CD4-positive, alpha-beta memory T cell (primary cell): Measurements from ENCODE around the gene NEDD1. TPM values are rescaled to one million over a fixed set of nuclear protein-coding genes. Genes with fewer than 3 reads are reported as not detected.
A peak's percentile ranks its signal among the peaks of the same experiment; 100 is the strongest.

Experiments
- CTCF ChIA-PET: fragments of 350-600 bp; sonication (Branson Sonifier 250); formaldehyde crosslinking; loops from one replicate; lab custom pipeline; 2021; ENCODE audit warnings: inconsistent platforms; ENCODE audit not compliant: partially characterized antibody; lab: Charles Lee
- POLR2A ChIA-PET: fragments of 350-600 bp; sonication (Branson Sonifier 250); formaldehyde crosslinking; loops from one replicate; lab custom pipeline; 2021; ENCODE audit not compliant: partially characterized antibody; lab: Charles Lee
- DNase-seq, 5 donors: peaks; one replicate each; pipeline versions ENCODE4 v3.0.0 to v3.0.0-alpha.2; 2020 to 2022; ENCODE audit warnings: mixed read lengths in 1 of 5
- H3K27ac ChIP-seq: one replicate; pipeline ENCODE4 v1.7.0; 2013; ENCODE audit warnings: low read depth, low read length
- H3K27me3 ChIP-seq: 2 replicates; pipeline ENCODE4 v1.7.0; 2013; ENCODE audit warnings: mild to moderate bottlenecking, low read length, moderate library complexity; ENCODE audit not compliant: insufficient read depth
- H3K36me3 ChIP-seq: 2 replicates; pipeline ENCODE4 v1.7.0; 2013; ENCODE audit warnings: mild to moderate bottlenecking, low read length, moderate library complexity; ENCODE audit not compliant: insufficient read depth
- H3K4me1 ChIP-seq: 2 replicates; pipeline ENCODE4 v1.7.0; 2013; ENCODE audit warnings: mild to moderate bottlenecking, low read length, moderate library complexity; ENCODE audit not compliant: insufficient read depth
- H3K4me3 ChIP-seq, 2 donors: one replicate each; pipeline ENCODE4 v1.7.0; 2013; ENCODE audit warnings: low read length in 2 of 2, mild to moderate bottlenecking in 1 of 2
- H3K9me3 ChIP-seq, 2 donors: one replicate each; pipeline ENCODE4 v1.7.0; 2013; ENCODE audit warnings: low read length in 2 of 2, control low read depth in 1 of 2; ENCODE audit not compliant: control insufficient read depth in 1 of 2
- H3K27ac Mint-ChIP-seq, 7 donors: one replicate each; pipeline ENCODE4 v1.8.0; 2020 to 2021; ENCODE audit warnings: mixed read lengths in 7 of 7, mild to moderate bottlenecking in 6 of 7, inconsistent platforms in 3 of 7, moderate library complexity in 3 of 7
- H3K27me3 Mint-ChIP-seq, 2 donors: one replicate each; pipeline ENCODE4 v1.8.0; 2020 to 2021; ENCODE audit warnings: mixed read lengths in 2 of 2
- H3K36me3 Mint-ChIP-seq, 2 donors: one replicate each; pipeline ENCODE4 v1.8.0; 2020 to 2021; ENCODE audit warnings: mixed read lengths in 2 of 2, inconsistent platforms in 1 of 2, mild to moderate bottlenecking in 1 of 2
- H3K4me1 Mint-ChIP-seq, 4 donors: one replicate each; pipeline ENCODE4 v1.8.0; 2020 to 2021; ENCODE audit warnings: mixed read lengths in 4 of 4, mild to moderate bottlenecking in 1 of 4
- H3K4me3 Mint-ChIP-seq, 8 donors: one replicate each; pipeline ENCODE4 v1.8.0; 2020 to 2021; ENCODE audit warnings: mixed read lengths in 8 of 8, mild to moderate bottlenecking in 7 of 8, moderate library complexity in 6 of 8, inconsistent platforms in 3 of 8
- H3K9me3 Mint-ChIP-seq, 8 donors: one replicate each; pipeline ENCODE4 v1.8.0; 2020 to 2021; ENCODE audit warnings: mixed read lengths in 8 of 8, mild to moderate bottlenecking in 5 of 8, inconsistent platforms in 3 of 8, moderate library complexity in 1 of 8
- intact Hi-C: fragments of 100-400 bp; cut with micrococcal nuclease; formaldehyde crosslinking; loops from one replicate; pipeline ENCODE4 v1.15.1; 2023
- polyA plus RNA-seq, 2 donors: library from polyadenylated mRNA; unstranded; fragments of 300-500 nt; fragmentation: Illumina TruSeq; gene quantifications; one replicate each; pipeline ENCODE4 v1.2.3, GENCODE V29; 2021
- total RNA-seq, 2 experiments: library from RNA; stranded (reverse); gene quantifications; one replicate each; pipeline ENCODE4 v1.2.3, GENCODE V29; 2021

The NEDD1 gene
- total and polyA plus RNA-seq, 4 experiments from 2014 or later, result 24.6 to 34.8 (median 31.2) TPM

- H3K27ac Mint-ChIP-seq, result peak overlapping the region in 5 of 7 donors; percentile 40 to 83 (median 62)
- Histone ChIP-seq H3K4me3 (peak overlapping the region; percentile 41 to 69), H3K36me3 (no peaks in the 10 kb centered on the region), H3K9me3 (no peaks in the 10 kb centered on the region), H3K27ac (no peak overlapping the region), H3K4me1 (peaks cover 14% of the 10 kb centered on the region), H3K27me3 (peaks cover 10% of the 10 kb centered on the region)
- intact Hi-C loops, result loop anchor here (1.0 to 10.0 kb wide), 4 partner anchors 78 to 407 kb away; partner anchors contain the start of gene NEDD1
- H3K4me3 Mint-ChIP-seq, result peak overlapping the region; percentile 75 to 91 (median 86)
- ChIA-PET CTCF (interaction anchor here (0.5 to 1.8 kb wide), 12 partner anchors 10 to 1414 kb away, joined by 3 to 5 read pairs (median 4); no protein-coding TSS in a partner anchor), POLR2A (no interaction called here)
- no peaks in the 10 kb centered on the region for H3K36me3 Mint-ChIP-seq
- H3K9me3 Mint-ChIP-seq, result no peaks in the 10 kb centered on the region
- peak; percentile 36 to 52 (median 43) for DNase-seq
- peaks cover 4 to 18% of the 10 kb centered on the region in 2 donors for H3K27me3 Mint-ChIP-seq
- H3K4me1 Mint-ChIP-seq, result peaks cover 0 to 7% (median 2%) of the 10 kb centered on the region in 4 donors
Observed at GRCh38 chr12:96985515-96986362, 78.7 kb downstream of the NEDD1 start.

GRCh38 chr12:96986883-96987523 lies 79.9 kb downstream of the NEDD1 start:
- intact Hi-C loops, result loop anchor here (1.0 to 10.0 kb wide), 4 partner anchors 80 to 1410 kb away; partner anchors contain the start of gene NEDD1
- Mint-ChIP-seq H3K4me3 (peak overlapping the region in 3 of 8 donors; percentile 7 to 39 (median 29)), H3K4me1 (peaks cover 0 to 7% (median 2%) of the 10 kb centered on the region in 4 donors), H3K36me3 (no peaks in the 10 kb centered on the region), H3K9me3 (no peaks in the 10 kb centered on the region), H3K27ac (no peak overlapping the region), H3K27me3 (peaks cover 6 to 20% of the 10 kb centered on the region in 2 donors)
- peaks cover 14% of the 10 kb centered on the region for H3K4me1 ChIP-seq
- ChIA-PET CTCF (interaction anchor here (0.6 to 1.8 kb wide), 11 partner anchors 9 to 1872 kb away, joined by 3 to 5 read pairs (median 4); partner anchors contain the start of gene NEDD1), POLR2A (no interaction called here)
- H3K27me3 ChIP-seq, result peaks cover 10% of the 10 kb centered on the region
- no peak overlapping the region for H3K27ac ChIP-seq
- H3K4me3 ChIP-seq, result no peak overlapping the region
- no peaks in the 10 kb centered on the region for H3K9me3 ChIP-seq
- H3K36me3 ChIP-seq, result no peaks in the 10 kb centered on the region
- DNase-seq, result peak in 1 of 5 donors; percentile 8

- no peaks in the 10 kb centered on the region for H3K9me3 Mint-ChIP-seq
- intact Hi-C loops, result loop anchor here (5.0 to 10.0 kb wide), 2 partner anchors 82 to 284 kb away; partner anchors contain the start of gene NEDD1
- no peak overlapping the region for H3K4me3 ChIP-seq
- no peaks in the 10 kb centered on the region for H3K9me3 ChIP-seq
- peaks cover 0 to 7% (median 3%) of the 10 kb centered on the region in 4 donors for H3K4me1 Mint-ChIP-seq
- H3K27me3 ChIP-seq, result peaks cover 13% of the 10 kb centered on the region
- no peak for DNase-seq
- H3K27me3 Mint-ChIP-seq, result peaks cover 10 to 22% of the 10 kb centered on the region in 2 donors
- no peak overlapping the region for H3K27ac Mint-ChIP-seq
- H3K27ac ChIP-seq, result no peak overlapping the region
- ChIA-PET CTCF (interaction anchor here (1.2 to 2.7 kb wide), 2 partner anchors 8 to 10 kb away, joined by 4 to 14 read pairs; no protein-coding TSS in a partner anchor), POLR2A (no interaction called here)
- H3K4me3 Mint-ChIP-seq, result no peak overlapping the region
- no peaks in the 10 kb centered on the region for H3K36me3 Mint-ChIP-seq
- H3K36me3 ChIP-seq, result no peaks in the 10 kb centered on the region
- peaks cover 14% of the 10 kb centered on the region for H3K4me1 ChIP-seq
Observed at GRCh38 chr12:96988919-96989318, 81.9 kb downstream of the NEDD1 start.

- H3K36me3 ChIP-seq, result no peaks in the 10 kb centered on the region
- peaks cover 14% of the 10 kb centered on the region for H3K4me1 ChIP-seq
- peaks cover 15% of the 10 kb centered on the region for H3K27me3 ChIP-seq
- Mint-ChIP-seq H3K36me3 (no peaks in the 10 kb centered on the region), H3K9me3 (no peaks in the 10 kb centered on the region), H3K27ac (no peak overlapping the region), H3K27me3 (peaks cover 10 to 20% of the 10 kb centered on the region in 2 donors), H3K4me3 (no peak overlapping the region), H3K4me1 (peaks cover 0 to 7% (median 3%) of the 10 kb centered on the region in 4 donors)
- ChIA-PET POLR2A (no interaction called here), CTCF (interaction anchor here (1.2 to 2.7 kb wide), 3 partner anchors 8 to 409 kb away, joined by 3 to 14 read pairs (median 3); no protein-coding TSS in a partner anchor)
- no peak overlapping the region for H3K4me3 ChIP-seq
- DNase-seq, result no peak
- intact Hi-C loops, result loop anchor here (5.0 to 10.0 kb wide), 2 partner anchors 83 to 285 kb away; partner anchors contain the start of gene NEDD1
- no peaks in the 10 kb centered on the region for H3K9me3 ChIP-seq
- H3K27ac ChIP-seq, result no peak overlapping the region
Observed at GRCh38 chr12:96989916-96990315, 82.9 kb downstream of the NEDD1 start.

- Histone ChIP-seq H3K27me3 (peaks cover 4% of the 10 kb centered on the region), H3K4me1 (no peaks in the 10 kb centered on the region), H3K36me3 (no peaks in the 10 kb centered on the region), H3K4me3 (no peak overlapping the region), H3K9me3 (no peaks in the 10 kb centered on the region), H3K27ac (no peak overlapping the region)
- Mint-ChIP-seq H3K27ac (no peak overlapping the region), H3K4me1 (peaks cover 0 to 2% (median 0%) of the 10 kb centered on the region in 4 donors), H3K4me3 (no peak overlapping the region), H3K36me3 (no peaks in the 10 kb centered on the region), H3K27me3 (peaks cover 15 to 24% of the 10 kb centered on the region in 2 donors), H3K9me3 (no peaks in the 10 kb centered on the region)
- ChIA-PET POLR2A (no interaction called here), CTCF (no interaction called here)
- no peak for DNase-seq
- intact Hi-C loops, result no loop called here
Observed at GRCh38 chr12:96994900-96995299, 87.8 kb downstream of the NEDD1 start.

- Mint-ChIP-seq H3K27ac (no peak overlapping the region), H3K4me1 (peaks cover 0 to 2% (median 0%) of the 10 kb centered on the region in 4 donors), H3K36me3 (no peaks in the 10 kb centered on the region), H3K27me3 (peaks cover 15 to 23% of the 10 kb centered on the region in 2 donors), H3K4me3 (no peak overlapping the region), H3K9me3 (no peaks in the 10 kb centered on the region)
- POLR2A ChIA-PET, result no interaction called here
- intact Hi-C loops, result no loop called here
- Histone ChIP-seq H3K27me3 (peaks cover 4% of the 10 kb centered on the region), H3K4me1 (no peaks in the 10 kb centered on the region), H3K4me3 (no peak overlapping the region), H3K27ac (no peak overlapping the region), H3K36me3 (no peaks in the 10 kb centered on the region), H3K9me3 (no peaks in the 10 kb centered on the region)
- DNase-seq, result no peak
- CTCF ChIA-PET, result interaction anchor here (0.8 to 2.1 kb wide), 4 partner anchors 8 to 11 kb away, joined by 3 to 5 read pairs (median 4); no protein-coding TSS in a partner anchor
Observed at GRCh38 chr12:96995861-96996260, 88.8 kb downstream of the NEDD1 start.
